PFSK-1 (cell line): ENCODE measurements around the gene EVA1A.

Experiments used
- FOXP2 ChIP-seq: optimal IDR thresholded peaks from 2 replicates; pipeline ENCODE3; 2011; ENCODE audit warnings: borderline replicate concordance, control low read depth, inconsistent platforms; ENCODE audit not compliant: insufficient read depth; ENCODE audit errors: extremely low read length, extremely low read depth
- POLR2AphosphoS5 ChIP-seq: IDR thresholded peaks from 2 replicates; pipeline ENCODE4 v1.6.1; 2012; ENCODE audit warnings: low read depth, mild to moderate bottlenecking, control low read depth, low read length, moderate library complexity
- REST ChIP-seq, 2 experiments: IDR thresholded peaks; 2 replicates each; pipeline versions ENCODE4 v1.6.1 to v1.8.0; 2011 to 2012; ENCODE audit warnings: low read depth in 2 of 2, low read length in 2 of 2, control low read depth in 1 of 2, inconsistent platforms in 1 of 2, mild to moderate bottlenecking in 1 of 2, moderate library complexity in 1 of 2; ENCODE audit not compliant: insufficient read depth in 1 of 2
- SIN3A ChIP-seq: IDR thresholded peaks from 2 replicates; pipeline ENCODE4 v1.6.1; 2012; ENCODE audit warnings: mild to moderate bottlenecking, low read length, moderate library complexity, borderline replicate concordance; ENCODE audit not compliant: insufficient read depth

GRCh38 chr2:75563591-75563990 lies 2.9 kb upstream of the EVA1A start:
- TF ChIP-seq FOXP2, result no peak
- TF ChIP-seq SIN3A, result no peak
- TF ChIP-seq POLR2AphosphoS5, result no peak
- no peak for TF ChIP-seq REST (IDR thresholded peaks at IDR 0.05; ENCODE audit: insufficient read depth in 1 of 2, low read depth in 2 of 2, low read length in 2 of 2)
